Chondrocyte (in vitro differentiated cells): ENCODE data around the gene EFNA2. TPM values are rescaled to one million over a fixed set of nuclear protein-coding genes. Genes with fewer than 3 reads are reported as not detected.

Experiments
- DNase-seq: peaks from one replicate; pipeline ENCODE4 v3.0.0; 2021; ENCODE audit warnings: mixed read lengths, low spot score
- H3K27ac Mint-ChIP-seq: one replicate; pipeline ENCODE4 v1.8.0; 2021; ENCODE audit warnings: mild to moderate bottlenecking, moderate library complexity, mixed read lengths; ENCODE audit not compliant: unreplicated experiment
- H3K27me3 Mint-ChIP-seq: 2 replicates; pipeline ENCODE4 v1.8.0; 2021; ENCODE audit warnings: low read depth, mixed read lengths
- H3K36me3 Mint-ChIP-seq: 2 replicates; pipeline ENCODE4 v1.8.0; 2021; ENCODE audit warnings: low read depth, mixed read lengths
- H3K4me1 Mint-ChIP-seq: 2 replicates; pipeline ENCODE4 v1.8.0; 2021; ENCODE audit warnings: low read depth, mild to moderate bottlenecking, mixed read lengths
- H3K4me3 Mint-ChIP-seq: one replicate; pipeline ENCODE4 v1.8.0; 2021; ENCODE audit warnings: mild to moderate bottlenecking, moderate library complexity, mixed read lengths; ENCODE audit not compliant: unreplicated experiment
- H3K9me3 Mint-ChIP-seq: 2 replicates; pipeline ENCODE4 v1.8.0; 2021; ENCODE audit warnings: low read depth, mixed read lengths
- total RNA-seq: library from RNA; stranded (reverse); gene quantifications from 3 replicates; pipeline ENCODE4 v1.2.1, GENCODE V29; 2021
- TF ChIP-seq, protein P1 (sequence below): fragments of 200-600 bp; sonication (generic); IDR thresholded peaks from 2 replicates; pipeline ENCODE4 v1.5.0; 2021; ENCODE audit warnings: antibody characterized with exemption, mild to moderate bottlenecking, moderate library complexity

The EFNA2 gene
- total RNA-seq, 1 donor from 2014 or later, result 7.0 TPM

DNA sequence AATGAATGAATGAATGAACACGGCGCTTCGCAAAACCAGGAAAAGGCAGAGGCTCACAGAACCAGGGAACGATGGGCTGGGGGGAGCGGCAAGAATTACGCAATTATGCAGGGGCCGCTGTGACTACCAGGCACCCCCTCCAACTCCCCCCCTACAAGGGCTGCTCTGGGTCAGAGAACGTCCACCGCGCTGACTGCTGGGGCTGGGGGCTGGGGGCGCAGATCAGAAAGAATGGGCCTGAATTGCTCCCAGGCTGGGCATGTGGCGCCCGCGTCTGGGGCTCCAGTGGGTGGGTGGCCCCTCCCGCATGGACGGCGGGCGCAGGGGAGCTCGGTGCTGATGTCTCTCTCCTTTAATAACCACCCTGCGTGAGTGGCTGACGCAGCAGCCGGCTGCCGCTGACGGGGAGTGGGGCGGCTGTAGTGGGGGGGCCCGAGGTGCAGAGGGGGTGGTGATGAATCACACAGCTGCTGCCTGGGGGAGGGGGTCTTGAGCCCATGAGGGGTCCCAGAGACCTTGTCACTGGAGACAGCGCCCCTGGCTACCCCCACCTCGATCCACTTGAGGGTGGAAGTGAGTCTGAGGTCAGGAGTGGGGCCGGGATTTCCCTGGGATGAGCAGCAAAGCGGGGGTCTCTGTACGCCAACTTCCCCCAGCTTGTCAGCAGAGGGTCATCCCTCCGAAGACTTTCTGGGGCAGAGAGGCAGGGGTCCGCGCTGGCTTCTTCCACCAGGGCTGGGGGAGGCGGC is 18.0 kb upstream of the EFNA2 start:
- Mint-ChIP-seq H3K27ac (peak overlapping the region; percentile 74), H3K36me3 (peaks cover 21% of the 10 kb centered on the region), H3K4me3 (no peak overlapping the region), H3K9me3 (no peaks in the 10 kb centered on the region), H3K4me1 (peaks cover 74% of the 10 kb centered on the region), H3K27me3 (no peaks in the 10 kb centered on the region)
- TF ChIP-seq, protein P1, sequence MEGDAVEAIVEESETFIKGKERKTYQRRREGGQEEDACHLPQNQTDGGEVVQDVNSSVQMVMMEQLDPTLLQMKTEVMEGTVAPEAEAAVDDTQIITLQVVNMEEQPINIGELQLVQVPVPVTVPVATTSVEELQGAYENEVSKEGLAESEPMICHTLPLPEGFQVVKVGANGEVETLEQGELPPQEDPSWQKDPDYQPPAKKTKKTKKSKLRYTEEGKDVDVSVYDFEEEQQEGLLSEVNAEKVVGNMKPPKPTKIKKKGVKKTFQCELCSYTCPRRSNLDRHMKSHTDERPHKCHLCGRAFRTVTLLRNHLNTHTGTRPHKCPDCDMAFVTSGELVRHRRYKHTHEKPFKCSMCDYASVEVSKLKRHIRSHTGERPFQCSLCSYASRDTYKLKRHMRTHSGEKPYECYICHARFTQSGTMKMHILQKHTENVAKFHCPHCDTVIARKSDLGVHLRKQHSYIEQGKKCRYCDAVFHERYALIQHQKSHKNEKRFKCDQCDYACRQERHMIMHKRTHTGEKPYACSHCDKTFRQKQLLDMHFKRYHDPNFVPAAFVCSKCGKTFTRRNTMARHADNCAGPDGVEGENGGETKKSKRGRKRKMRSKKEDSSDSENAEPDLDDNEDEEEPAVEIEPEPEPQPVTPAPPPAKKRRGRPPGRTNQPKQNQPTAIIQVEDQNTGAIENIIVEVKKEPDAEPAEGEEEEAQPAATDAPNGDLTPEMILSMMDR, result no peak
- no peak for DNase-seq

DNA sequence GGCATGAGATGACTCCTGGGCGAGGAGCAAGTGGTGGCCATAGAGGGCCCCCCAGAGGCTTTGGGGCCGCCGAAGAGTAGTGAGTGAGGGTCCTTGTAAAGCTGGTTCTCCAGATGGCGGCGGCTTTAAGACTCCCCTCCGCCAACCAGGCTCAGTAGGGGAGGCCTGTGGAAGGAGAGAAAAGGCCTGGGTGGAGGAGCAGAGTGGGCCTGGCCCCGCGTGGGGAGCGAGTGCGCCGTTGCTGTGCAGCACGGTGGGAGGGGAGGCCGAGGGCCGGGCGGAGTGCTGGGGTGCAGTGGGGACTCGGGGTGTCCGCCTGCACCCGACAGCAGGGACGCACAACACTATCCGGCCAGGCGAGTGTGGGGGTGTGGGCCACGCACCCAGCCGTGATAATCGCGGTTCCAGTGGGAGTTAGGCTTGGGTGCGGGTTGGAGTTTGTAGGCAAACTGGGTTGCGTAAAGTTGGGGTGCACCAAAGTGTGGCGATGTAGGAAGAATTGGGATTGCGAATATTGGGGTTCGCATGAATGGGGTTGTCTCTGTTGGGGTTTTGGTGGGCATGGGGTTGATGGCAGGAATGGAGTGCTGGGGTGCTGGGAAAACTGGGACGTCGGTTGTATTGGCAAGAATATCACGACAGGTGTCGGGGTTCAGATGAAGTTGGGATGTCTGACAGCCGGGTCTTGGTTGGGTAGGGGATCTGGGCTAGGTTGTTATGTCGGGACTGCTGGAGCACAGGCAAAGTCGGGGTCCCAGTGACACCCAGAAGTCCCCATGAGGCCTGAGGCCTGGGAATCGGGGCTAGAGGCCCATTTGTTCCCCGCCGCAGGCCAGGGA is 17.2 kb upstream of the EFNA2 start:
- Mint-ChIP-seq H3K27ac (peak overlapping the region; percentile 84), H3K4me1 (peaks cover 72% of the 10 kb centered on the region), H3K9me3 (no peaks in the 10 kb centered on the region), H3K4me3 (no peak overlapping the region), H3K27me3 (no peaks in the 10 kb centered on the region), H3K36me3 (peaks cover 27% of the 10 kb centered on the region)
- TF ChIP-seq, protein P1, result no peak
- no peak for DNase-seq

DNA sequence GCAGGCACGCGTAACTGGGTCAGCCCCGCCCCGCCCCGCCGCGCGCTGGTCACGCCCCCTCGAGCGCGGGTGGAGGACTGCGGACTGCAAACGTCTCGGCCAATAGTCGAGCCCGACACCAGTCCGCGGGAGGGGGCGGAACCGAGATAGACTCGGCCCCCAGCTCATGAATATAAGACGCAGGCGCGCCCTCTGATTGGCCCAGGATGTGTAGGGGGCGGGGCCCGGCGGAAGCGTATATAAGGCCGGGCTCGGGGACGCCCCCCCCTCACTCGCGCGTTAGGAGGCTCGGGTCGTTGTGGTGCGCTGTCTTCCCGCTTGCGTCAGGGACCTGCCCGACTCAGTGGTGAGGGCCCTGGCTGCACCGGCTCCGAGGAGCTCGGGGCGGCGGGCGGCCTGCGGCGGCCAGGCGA is 16.6 kb upstream of the EFNA2 start, which contains the start of gene CIRBP:
CIRBP (plus strand) TSS at position 268 of the 413 bp plus-strand sequence. CDS start 1,602 bp downstream, outside the sequence.
- Mint-ChIP-seq H3K27me3 (no peaks in the 10 kb centered on the region), H3K9me3 (no peaks in the 10 kb centered on the region), H3K27ac (peak within 1 kb of the TSS; percentile 93), H3K4me3 (peak within 1 kb of the TSS; percentile 84), H3K4me1 (peaks cover 77% of the 10 kb centered on the region), H3K36me3 (peaks cover 33% of the 10 kb centered on the region)
- TF ChIP-seq, protein P1, result no peak
- peak; percentile 100 for DNase-seq

DNA sequence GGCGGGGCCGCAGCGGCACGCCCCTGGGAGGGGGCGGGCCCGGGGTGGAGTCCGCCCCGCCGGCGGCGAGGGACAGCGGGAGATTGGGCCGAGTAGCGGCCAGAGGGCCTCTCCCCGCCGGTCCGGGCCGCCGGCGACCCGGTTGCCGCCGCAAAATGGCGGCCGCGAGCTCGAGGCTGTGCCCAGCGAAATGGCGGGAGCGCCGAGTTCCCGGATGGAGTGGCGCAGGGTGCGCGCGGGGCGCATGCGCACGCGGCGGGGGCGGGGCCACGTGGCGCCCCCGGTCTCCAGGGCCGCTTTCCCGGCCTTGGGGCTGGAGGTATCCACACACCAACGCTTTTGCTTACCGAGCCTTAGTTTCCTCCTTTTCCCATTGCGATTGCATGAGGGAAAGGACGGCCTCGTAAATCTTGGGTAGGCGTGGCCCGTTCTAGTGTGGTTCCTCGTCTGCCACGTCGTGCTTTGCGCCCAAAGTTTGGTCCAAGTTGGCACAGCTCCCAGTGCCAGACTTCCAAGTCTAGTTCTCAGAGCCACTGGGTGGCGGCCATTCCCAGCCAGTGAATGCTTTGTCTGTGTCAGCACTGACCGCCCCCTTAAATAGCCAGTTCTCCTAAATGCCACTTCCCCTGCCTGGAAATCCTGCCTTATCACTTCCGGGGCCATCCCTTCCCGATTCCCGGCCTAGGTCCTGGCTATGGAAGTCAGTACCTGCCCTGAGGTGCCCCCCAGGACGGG is 16.0 kb upstream of the EFNA2 start:
- Mint-ChIP-seq H3K27me3 (no peaks in the 10 kb centered on the region), H3K9me3 (no peaks in the 10 kb centered on the region), H3K4me3 (peak overlapping the region; percentile 84), H3K27ac (peak overlapping the region; percentile 93), H3K36me3 (peaks cover 33% of the 10 kb centered on the region), H3K4me1 (peaks cover 76% of the 10 kb centered on the region)
- TF ChIP-seq, protein P1, result peak; percentile 23
- DNase-seq, result no peak
